Activated T-helper 17 cell treated with anti-CD3 and anti-CD28 coated beads, Interleukin-2, amount 50 U/mL, for 72 hours (primary cell): ENCODE data around the gene CCDC148. TPM values are rescaled to one million over a fixed set of nuclear protein-coding genes. Genes with fewer than 3 reads are reported as not detected.
A peak's percentile ranks its signal among the peaks of the same experiment; 100 is the strongest.

Source experiments
- ATAC-seq: fragments of 150-1000 bp; cut with Tn5 transposase; replicated peaks from 2 replicates; pipeline ENCODE4 v1.10.0; 2021; ENCODE audit warnings: mild to moderate bottlenecking, moderate library complexity
- H3K27ac Mint-ChIP-seq: one replicate; pipeline ENCODE4 v1.8.0; 2022; ENCODE audit warnings: mixed read lengths
- H3K27me3 Mint-ChIP-seq: one replicate; pipeline ENCODE4 v1.8.0; 2022; ENCODE audit warnings: mixed read lengths
- H3K36me3 Mint-ChIP-seq: one replicate; pipeline ENCODE4 v1.8.0; 2022; ENCODE audit warnings: low read depth, mild to moderate bottlenecking, mixed read lengths
- H3K4me1 Mint-ChIP-seq: one replicate; pipeline ENCODE4 v1.8.0; 2022; ENCODE audit warnings: mixed read lengths
- H3K4me3 Mint-ChIP-seq: one replicate; pipeline ENCODE4 v1.8.0; 2022; ENCODE audit warnings: mild to moderate bottlenecking, mixed read lengths
- H3K9me3 Mint-ChIP-seq: one replicate; pipeline ENCODE4 v1.8.0; 2022; ENCODE audit warnings: mixed read lengths
- total RNA-seq, 2 donors: library from RNA; stranded (reverse); gene quantifications; one replicate each; pipeline ENCODE4 v1.2.3, GENCODE V29; 2022

Gene CCDC148
- total RNA-seq, 2 donors from 2014 or later: 0.82 to 0.93 TPM

GRCh38 chr2:158432117-158432516 lies 24.4 kb downstream of the CCDC148 start:
- Mint-ChIP-seq H3K27ac (no peak overlapping the region), H3K4me3 (no peak overlapping the region), H3K4me1 (no peaks in the 10 kb centered on the region)

DNA sequence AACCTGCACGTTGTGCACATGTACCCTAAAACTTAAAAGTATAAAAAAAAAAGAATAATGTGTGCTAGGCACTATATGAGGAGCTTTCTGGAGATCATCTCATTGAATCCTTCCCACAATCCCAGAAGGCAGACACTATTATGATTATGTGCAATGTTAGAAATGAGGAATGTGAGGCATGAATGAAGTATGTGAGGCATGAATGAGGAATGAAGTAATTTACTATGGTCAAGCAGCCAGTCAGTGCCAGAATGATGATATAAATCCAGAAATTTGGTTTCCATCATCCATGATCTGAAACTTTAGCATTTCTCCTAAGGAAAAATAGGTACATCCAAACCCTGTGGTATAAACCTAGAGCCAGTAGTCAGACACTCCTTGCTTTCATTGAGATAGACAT lies 42.0 kb downstream of the CCDC148 start:
- no peak overlapping the region for H3K27ac Mint-ChIP-seq
- ATAC-seq: no peak
- no peaks in the 10 kb centered on the region for H3K4me1 Mint-ChIP-seq
- H3K9me3 Mint-ChIP-seq: peaks cover 17% of the 10 kb centered on the region
- no peaks in the 10 kb centered on the region for H3K36me3 Mint-ChIP-seq
- no peak overlapping the region for H3K4me3 Mint-ChIP-seq
- peaks cover 23% of the 10 kb centered on the region for H3K27me3 Mint-ChIP-seq

More at GRCh38 chr2:158432117-158432516, 24.4 kb downstream of the CCDC148 start:
- ATAC-seq: no peak
- H3K36me3 Mint-ChIP-seq: no peaks in the 10 kb centered on the region
- peaks cover 8% of the 10 kb centered on the region for H3K27me3 Mint-ChIP-seq
- H3K9me3 Mint-ChIP-seq: peaks cover 9% of the 10 kb centered on the region

DNA sequence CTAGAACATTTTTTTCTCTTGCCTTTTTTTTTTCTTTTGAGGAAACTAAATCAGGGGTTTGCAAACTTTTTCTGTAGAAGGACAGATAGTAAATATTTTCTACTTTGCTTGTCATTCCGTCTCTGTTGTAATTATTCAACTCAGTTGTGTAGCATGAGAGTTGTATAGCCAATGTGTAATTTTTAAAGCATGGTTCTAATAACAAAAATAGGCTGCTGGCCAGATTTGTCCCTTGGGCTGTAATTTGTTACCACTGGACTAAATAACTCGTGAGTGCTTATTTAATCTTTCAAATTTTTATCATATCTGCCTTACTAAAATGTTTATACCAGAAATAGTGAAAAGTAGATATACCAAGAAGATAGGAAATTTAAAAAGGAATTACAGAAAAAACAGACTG lies 43.0 kb downstream of the CCDC148 start:
- ATAC-seq: no peak
- H3K27ac Mint-ChIP-seq: no peak overlapping the region
- H3K4me3 Mint-ChIP-seq: no peak overlapping the region
- no peaks in the 10 kb centered on the region for H3K4me1 Mint-ChIP-seq
- H3K9me3 Mint-ChIP-seq: peaks cover 17% of the 10 kb centered on the region
- no peaks in the 10 kb centered on the region for H3K36me3 Mint-ChIP-seq
- peaks cover 21% of the 10 kb centered on the region for H3K27me3 Mint-ChIP-seq

GRCh38 chr2:158412206-158412605 lies 44.3 kb downstream of the CCDC148 start:
- H3K4me3 Mint-ChIP-seq: no peak overlapping the region
- no peaks in the 10 kb centered on the region for H3K36me3 Mint-ChIP-seq
- no peaks in the 10 kb centered on the region for H3K4me1 Mint-ChIP-seq
- H3K9me3 Mint-ChIP-seq: peaks cover 17% of the 10 kb centered on the region
- H3K27me3 Mint-ChIP-seq: peaks cover 19% of the 10 kb centered on the region
- ATAC-seq: no peak
- no peak overlapping the region for H3K27ac Mint-ChIP-seq

DNA sequence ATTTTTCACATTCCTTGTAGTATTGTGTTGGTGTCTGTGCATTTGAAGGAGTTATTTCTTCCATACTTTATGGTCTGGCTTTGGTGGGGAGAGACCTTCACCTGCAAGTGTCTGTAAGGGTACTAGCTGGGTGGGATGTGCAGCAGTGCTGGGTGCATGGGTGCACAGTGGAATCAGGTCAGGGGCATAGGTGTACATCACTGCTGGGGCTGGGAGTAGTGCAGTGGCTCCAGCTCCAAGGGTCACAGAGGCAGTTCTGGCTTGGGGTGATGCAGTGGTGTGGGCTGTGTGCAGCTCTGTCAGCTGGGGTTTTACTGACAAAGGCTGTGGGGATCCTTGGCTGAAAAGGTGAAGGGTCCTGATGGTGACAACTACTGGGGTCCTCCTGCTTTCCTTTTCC lies 44.8 kb downstream of the CCDC148 start:
- H3K36me3 Mint-ChIP-seq: no peaks in the 10 kb centered on the region
- peaks cover 17% of the 10 kb centered on the region for H3K9me3 Mint-ChIP-seq
- no peak overlapping the region for H3K4me3 Mint-ChIP-seq
- H3K4me1 Mint-ChIP-seq: no peaks in the 10 kb centered on the region
- peaks cover 23% of the 10 kb centered on the region for H3K27me3 Mint-ChIP-seq
- no peak overlapping the region for H3K27ac Mint-ChIP-seq
- ATAC-seq: no peak

DNA sequence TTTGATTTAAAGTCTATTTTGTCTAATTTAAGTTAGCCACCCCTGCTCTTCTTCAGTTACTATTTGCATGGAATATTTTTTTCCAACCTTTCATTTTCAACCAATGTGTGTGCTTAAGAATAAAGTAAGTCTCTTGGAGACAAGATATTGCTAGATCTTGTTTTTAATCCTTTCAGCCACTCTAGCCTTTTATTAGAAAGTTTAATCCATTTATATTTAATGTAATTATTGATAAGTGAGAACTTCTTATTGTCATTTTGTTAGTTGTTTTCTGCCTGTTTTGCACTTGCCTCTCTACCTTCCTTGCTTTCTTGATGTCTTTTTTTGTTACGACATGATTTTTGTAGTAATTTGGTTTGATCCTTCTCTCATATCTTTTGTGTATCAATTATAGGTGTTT lies 46.4 kb downstream of the CCDC148 start:
- Mint-ChIP-seq H3K27ac (no peak overlapping the region), H3K9me3 (peaks cover 17% of the 10 kb centered on the region), H3K4me1 (no peaks in the 10 kb centered on the region), H3K36me3 (no peaks in the 10 kb centered on the region), H3K4me3 (no peak overlapping the region), H3K27me3 (peaks cover 16% of the 10 kb centered on the region)
- ATAC-seq: no peak

GRCh38 chr2:158407031-158407430 lies 49.5 kb downstream of the CCDC148 start:
- no peak overlapping the region for H3K27ac Mint-ChIP-seq
- no peak for ATAC-seq
- H3K4me3 Mint-ChIP-seq: no peak overlapping the region
- no peaks in the 10 kb centered on the region for H3K4me1 Mint-ChIP-seq
- peaks cover 15% of the 10 kb centered on the region for H3K27me3 Mint-ChIP-seq
- H3K9me3 Mint-ChIP-seq: peaks cover 16% of the 10 kb centered on the region
- no peaks in the 10 kb centered on the region for H3K36me3 Mint-ChIP-seq

- Mint-ChIP-seq H3K9me3 (peaks cover 4% of the 10 kb centered on the region), H3K36me3 (no peaks in the 10 kb centered on the region)
These were observed 51.2 kb downstream of the CCDC148 start for GRCh38 chr2:158405341-158405740.

GRCh38 chr2:158403237-158403636 lies 53.3 kb downstream of the CCDC148 start:
- Mint-ChIP-seq H3K4me1 (no peaks in the 10 kb centered on the region), H3K27ac (no peak overlapping the region), H3K27me3 (peaks cover 17% of the 10 kb centered on the region), H3K36me3 (no peaks in the 10 kb centered on the region), H3K9me3 (peaks cover 5% of the 10 kb centered on the region), H3K4me3 (no peak overlapping the region)
- ATAC-seq: no peak

More at GRCh38 chr2:158405341-158405740, 51.2 kb downstream of the CCDC148 start:
- Mint-ChIP-seq H3K4me3 (no peak overlapping the region), H3K27me3 (peaks cover 14% of the 10 kb centered on the region), H3K27ac (no peak overlapping the region), H3K4me1 (no peaks in the 10 kb centered on the region)
- ATAC-seq: no peak

GRCh38 chr2:158402665-158403064 lies 53.9 kb downstream of the CCDC148 start:
- ATAC-seq: no peak
- peaks cover 23% of the 10 kb centered on the region for H3K27me3 Mint-ChIP-seq
- peaks cover 5% of the 10 kb centered on the region for H3K9me3 Mint-ChIP-seq
- no peak overlapping the region for H3K4me3 Mint-ChIP-seq
- H3K27ac Mint-ChIP-seq: no peak overlapping the region
- H3K4me1 Mint-ChIP-seq: no peaks in the 10 kb centered on the region
- H3K36me3 Mint-ChIP-seq: no peaks in the 10 kb centered on the region

- Mint-ChIP-seq H3K4me1 (peaks cover 8% of the 10 kb centered on the region), H3K4me3 (no peak overlapping the region), H3K27ac (no peak overlapping the region), H3K36me3 (no peaks in the 10 kb centered on the region), H3K9me3 (peaks cover 5% of the 10 kb centered on the region), H3K27me3 (peaks cover 23% of the 10 kb centered on the region)
- no peak for ATAC-seq
These were observed 61.4 kb downstream of the CCDC148 start for GRCh38 chr2:158395166-158395565.

- Mint-ChIP-seq H3K4me1 (peaks cover 8% of the 10 kb centered on the region), H3K9me3 (peaks cover 5% of the 10 kb centered on the region), H3K27ac (no peak overlapping the region), H3K27me3 (peaks cover 20% of the 10 kb centered on the region), H3K36me3 (no peaks in the 10 kb centered on the region), H3K4me3 (no peak overlapping the region)
- no peak for ATAC-seq
These were observed 62.1 kb downstream of the CCDC148 start for GRCh38 chr2:158394453-158394852.

- peaks cover 20% of the 10 kb centered on the region for H3K27me3 Mint-ChIP-seq
- H3K4me3 Mint-ChIP-seq: no peak overlapping the region
- H3K9me3 Mint-ChIP-seq: peaks cover 5% of the 10 kb centered on the region
- no peak for ATAC-seq
- peaks cover 8% of the 10 kb centered on the region for H3K4me1 Mint-ChIP-seq
- no peak overlapping the region for H3K27ac Mint-ChIP-seq
- H3K36me3 Mint-ChIP-seq: no peaks in the 10 kb centered on the region
These were observed 62.7 kb downstream of the CCDC148 start for GRCh38 chr2:158393886-158394285.

- peak; percentile 32 for ATAC-seq
- H3K9me3 Mint-ChIP-seq: no peaks in the 10 kb centered on the region
- no peak overlapping the region for H3K4me3 Mint-ChIP-seq
- no peak overlapping the region for H3K27ac Mint-ChIP-seq
- no peaks in the 10 kb centered on the region for H3K36me3 Mint-ChIP-seq
- peaks cover 10% of the 10 kb centered on the region for H3K27me3 Mint-ChIP-seq
- H3K4me1 Mint-ChIP-seq: peaks cover 8% of the 10 kb centered on the region
These were observed 63.9 kb downstream of the CCDC148 start for GRCh38 chr2:158392687-158393086.

GRCh38 chr2:158391876-158392275 lies 64.7 kb downstream of the CCDC148 start:
- Mint-ChIP-seq H3K27me3 (peaks cover 10% of the 10 kb centered on the region), H3K4me3 (no peak overlapping the region), H3K4me1 (peaks cover 8% of the 10 kb centered on the region), H3K36me3 (no peaks in the 10 kb centered on the region), H3K9me3 (no peaks in the 10 kb centered on the region), H3K27ac (no peak overlapping the region)
- peak; percentile 90 for ATAC-seq

DNA sequence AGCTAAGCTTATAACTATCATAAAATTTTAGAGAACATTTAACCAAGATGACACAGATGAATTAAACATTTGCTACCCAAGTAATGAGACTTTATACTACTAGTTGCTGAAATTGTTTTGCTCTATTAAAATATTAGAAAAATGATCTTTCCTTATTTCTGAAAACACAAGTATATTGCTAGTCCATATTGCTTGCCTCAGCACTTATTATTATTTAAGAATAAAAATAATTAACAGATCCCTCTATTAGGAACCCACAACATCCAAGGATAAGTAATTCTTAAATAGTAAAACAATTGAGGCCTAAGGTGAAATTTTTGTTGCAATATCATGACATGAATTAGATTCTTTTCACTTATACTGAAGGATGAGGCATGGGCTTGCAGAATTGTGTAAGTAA lies 65.2 kb downstream of the CCDC148 start:
- Mint-ChIP-seq H3K36me3 (no peaks in the 10 kb centered on the region), H3K27me3 (peaks cover 10% of the 10 kb centered on the region), H3K9me3 (no peaks in the 10 kb centered on the region), H3K4me3 (no peak overlapping the region), H3K27ac (no peak overlapping the region), H3K4me1 (peaks cover 8% of the 10 kb centered on the region)
- ATAC-seq: no peak
